ENCODE data around the gene PLB1. TPM values are rescaled to one million over a fixed set of nuclear protein-coding genes. Genes with fewer than 3 reads are reported as not detected.

The PLB1 gene
- total and polyA plus RNA-seq, 7 experiments from 2014 or later, result 0.47 to 6.4 (median 1.2) TPM

DNA sequence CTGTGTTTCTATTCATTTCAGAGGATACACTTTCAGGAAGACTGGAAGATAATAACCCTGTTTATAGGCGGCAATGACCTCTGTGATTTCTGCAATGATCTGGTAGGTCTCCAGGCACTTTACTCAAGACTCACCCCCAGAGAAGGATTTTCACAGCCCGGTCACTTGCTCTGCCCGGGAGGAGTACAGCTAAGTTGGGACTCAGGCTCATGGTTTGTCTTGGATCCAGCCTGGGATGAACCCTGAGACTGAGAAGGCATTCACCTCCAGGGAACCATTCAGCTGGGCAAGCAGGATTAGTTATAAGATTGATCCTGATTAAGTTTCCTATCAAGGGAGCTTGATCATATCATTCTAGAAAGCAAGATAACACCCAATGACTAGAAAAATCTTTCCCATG lies 83.7 kb downstream of the PLB1 start:
- Mint-ChIP-seq H3K4me3 (no peak overlapping the region), H3K9me3 (no peaks in the 10 kb centered on the region), H3K27me3 (no peaks in the 10 kb centered on the region), H3K4me1 (peaks cover 0 to 19% (median 2%) of the 10 kb centered on the region in 7 donors), H3K27ac (no peak overlapping the region), H3K36me3 (peaks cover 0 to 11% (median 0%) of the 10 kb centered on the region in 5 donors)
- DNase-seq (no peak), ATAC-seq (no peak)
- H3K27ac ChIP-seq (ENCODE audit: low read depth, low read length), result no peak overlapping the region
- no peaks in the 10 kb centered on the region for H3K36me3 ChIP-seq (ENCODE audit: control insufficient read depth in 2 of 3, insufficient read depth in 3 of 3, low read length in 3 of 3)
- ChIA-PET CTCF (interaction anchor here (2.0 kb wide), 1 partner anchor 15 kb away, joined by 11 read pairs; no protein-coding TSS in a partner anchor), POLR2A (interaction anchor here (0.5 to 1.0 kb wide), 2 partner anchors 8 to 1687 kb away, joined by 3 read pairs; no protein-coding TSS in a partner anchor)
- no peaks in the 10 kb centered on the region for H3K4me1 ChIP-seq (ENCODE audit: control insufficient read depth in 2 of 2, insufficient read depth in 2 of 2, low read length in 2 of 2)
- no peak overlapping the region for H3K4me3 ChIP-seq (ENCODE audit: low read length)
- H3K9me3 ChIP-seq (ENCODE audit: control insufficient read depth in 2 of 3, low read length in 3 of 3), result no peaks in the 10 kb centered on the region
- intact Hi-C loops (cut with micrococcal nuclease), result no loop called here
- no peaks in the 10 kb centered on the region for H3K27me3 ChIP-seq (ENCODE audit: control insufficient read depth in 2 of 2, insufficient read depth in 2 of 2, low read length in 2 of 2)

DNA sequence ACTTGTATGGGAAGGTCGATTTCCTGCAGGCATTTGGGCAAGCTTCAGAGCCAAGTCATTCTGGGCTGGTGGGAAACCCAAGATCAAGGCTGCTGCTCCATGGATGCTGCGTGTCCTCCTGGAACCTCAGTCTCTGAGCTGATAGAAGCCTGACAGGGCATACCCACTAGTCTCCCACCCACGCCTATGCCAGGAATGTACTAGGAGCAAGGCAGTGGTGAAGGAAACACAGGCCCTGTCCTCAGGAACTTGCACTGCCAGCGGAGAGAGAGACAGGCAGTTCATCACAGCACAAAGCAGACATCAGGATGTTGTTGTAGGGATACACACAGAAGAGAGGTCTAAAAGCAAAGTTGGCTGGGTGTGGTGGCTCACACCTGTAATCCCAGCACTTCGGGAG lies 84.2 kb downstream of the PLB1 start:
- no peak for DNase-seq
- no peak overlapping the region for H3K4me3 ChIP-seq (ENCODE audit: low read length)
- peaks cover 0 to 24% (median 2%) of the 10 kb centered on the region in 7 donors for H3K4me1 Mint-ChIP-seq
- no peak overlapping the region for H3K4me3 Mint-ChIP-seq
- ChIA-PET CTCF (interaction anchor here (2.0 kb wide), 1 partner anchor 14 kb away, joined by 11 read pairs; no protein-coding TSS in a partner anchor), POLR2A (no interaction called here)
- no peaks in the 10 kb centered on the region for H3K9me3 ChIP-seq (ENCODE audit: control insufficient read depth in 2 of 3, low read length in 3 of 3)
- peaks cover 0 to 7% (median 0%) of the 10 kb centered on the region in 5 donors for H3K36me3 Mint-ChIP-seq
- ATAC-seq, result no peak
- H3K27me3 ChIP-seq (ENCODE audit: control insufficient read depth in 2 of 2, insufficient read depth in 2 of 2, low read length in 2 of 2), result no peaks in the 10 kb centered on the region
- H3K27ac ChIP-seq (ENCODE audit: low read depth, low read length), result no peak overlapping the region
- H3K36me3 ChIP-seq (ENCODE audit: control insufficient read depth in 2 of 3, insufficient read depth in 3 of 3, low read length in 3 of 3), result no peaks in the 10 kb centered on the region
- H3K27ac Mint-ChIP-seq, result no peak overlapping the region
- no peaks in the 10 kb centered on the region for H3K4me1 ChIP-seq (ENCODE audit: control insufficient read depth in 2 of 2, insufficient read depth in 2 of 2, low read length in 2 of 2)
- no peaks in the 10 kb centered on the region for H3K9me3 Mint-ChIP-seq
- no peaks in the 10 kb centered on the region for H3K27me3 Mint-ChIP-seq
- intact Hi-C loops (cut with micrococcal nuclease), result no loop called here

DNA sequence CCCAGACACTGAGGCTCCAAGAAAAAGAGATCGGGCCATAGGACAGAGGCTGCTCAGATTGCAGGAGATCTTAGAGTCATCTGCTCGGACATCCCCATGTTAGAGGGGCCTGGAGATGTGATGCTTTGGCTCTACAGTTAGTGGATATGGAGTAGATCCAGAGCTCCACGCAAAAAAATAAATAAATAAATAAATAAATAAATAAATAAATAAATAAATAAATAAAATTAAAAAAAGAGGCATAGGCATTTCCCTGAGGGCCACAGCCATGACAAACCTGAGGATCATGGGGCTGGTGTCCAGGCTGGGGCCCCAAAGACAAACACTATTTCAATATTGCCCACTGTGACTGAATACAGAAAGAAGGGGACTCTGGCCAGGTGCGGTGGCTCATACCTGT lies 85.5 kb downstream of the PLB1 start:
- CTCF ChIA-PET, result interaction anchor here (1.2 to 2.0 kb wide), 2 partner anchors 13 to 14 kb away, joined by 3 to 11 read pairs; no protein-coding TSS in a partner anchor

GRCh38 chr2:28582152-28582551 lies 86.3 kb downstream of the PLB1 start:
- Mint-ChIP-seq H3K27me3 (no peaks in the 10 kb centered on the region), H3K36me3 (peaks cover 0 to 10% (median 0%) of the 10 kb centered on the region in 5 donors), H3K27ac (peak overlapping the region in 1 of 9 donors; percentile 39), H3K4me1 (peaks cover 5 to 37% (median 11%) of the 10 kb centered on the region in 7 donors), H3K9me3 (no peaks in the 10 kb centered on the region), H3K4me3 (no peak overlapping the region)
- Histone ChIP-seq H3K9me3 (ENCODE audit: control insufficient read depth in 2 of 3, low read length in 3 of 3) (no peaks in the 10 kb centered on the region), H3K4me3 (ENCODE audit: low read length) (no peak overlapping the region), H3K36me3 (ENCODE audit: control insufficient read depth in 2 of 3, insufficient read depth in 3 of 3, low read length in 3 of 3) (no peaks in the 10 kb centered on the region), H3K27me3 (ENCODE audit: control insufficient read depth in 2 of 2, insufficient read depth in 2 of 2, low read length in 2 of 2) (no peaks in the 10 kb centered on the region), H3K27ac (ENCODE audit: low read depth, low read length) (no peak overlapping the region), H3K4me1 (ENCODE audit: control insufficient read depth in 2 of 2, insufficient read depth in 2 of 2, low read length in 2 of 2) (peaks cover 3 to 6% of the 10 kb centered on the region in 2 donors)
- ChIA-PET CTCF (no interaction called here), POLR2A (no interaction called here)
- ATAC-seq (no peak), DNase-seq (no peak)
- intact Hi-C loops (cut with micrococcal nuclease), result no loop called here

More for the DNA sequence above, 85.5 kb downstream of the PLB1 start:
- H3K9me3 Mint-ChIP-seq, result no peaks in the 10 kb centered on the region
- no peaks in the 10 kb centered on the region for H3K27me3 ChIP-seq (ENCODE audit: control insufficient read depth in 2 of 2, insufficient read depth in 2 of 2, low read length in 2 of 2)
- no peak overlapping the region for H3K4me3 ChIP-seq (ENCODE audit: low read length)
- no peak overlapping the region for H3K27ac ChIP-seq (ENCODE audit: low read depth, low read length)
- H3K27ac Mint-ChIP-seq, result no peak overlapping the region
- DNase-seq (no peak), ATAC-seq (no peak)
- peaks cover 0 to 5% (median 0%) of the 10 kb centered on the region in 5 donors for H3K36me3 Mint-ChIP-seq
- no peaks in the 10 kb centered on the region for H3K27me3 Mint-ChIP-seq
- no peak overlapping the region for H3K4me3 Mint-ChIP-seq
- H3K4me1 ChIP-seq (ENCODE audit: control insufficient read depth in 2 of 2, insufficient read depth in 2 of 2, low read length in 2 of 2), result peaks cover 0 to 2% of the 10 kb centered on the region in 2 donors
- H3K36me3 ChIP-seq (ENCODE audit: control insufficient read depth in 2 of 3, insufficient read depth in 3 of 3, low read length in 3 of 3), result no peaks in the 10 kb centered on the region
- intact Hi-C loops (cut with micrococcal nuclease), result no loop called here
- no peaks in the 10 kb centered on the region for H3K9me3 ChIP-seq (ENCODE audit: control insufficient read depth in 2 of 3, low read length in 3 of 3)
- H3K4me1 Mint-ChIP-seq, result peaks cover 0 to 32% (median 3%) of the 10 kb centered on the region in 7 donors
- POLR2A ChIA-PET, result no interaction called here

GRCh38 chr2:28582595-28582994 lies 86.7 kb downstream of the PLB1 start:
- POLR2A ChIA-PET, result no interaction called here
- H3K4me3 Mint-ChIP-seq, result no peak overlapping the region
- no peaks in the 10 kb centered on the region for H3K36me3 ChIP-seq (ENCODE audit: control insufficient read depth in 2 of 3, insufficient read depth in 3 of 3, low read length in 3 of 3)
- no peak overlapping the region for H3K27ac ChIP-seq (ENCODE audit: low read depth, low read length)
- no peak for ATAC-seq
- no peaks in the 10 kb centered on the region for H3K9me3 ChIP-seq (ENCODE audit: control insufficient read depth in 2 of 3, low read length in 3 of 3)
- peaks cover 9 to 38% (median 15%) of the 10 kb centered on the region in 7 donors for H3K4me1 Mint-ChIP-seq
- no peaks in the 10 kb centered on the region for H3K27me3 Mint-ChIP-seq
- H3K36me3 Mint-ChIP-seq, result peaks cover 0 to 10% (median 0%) of the 10 kb centered on the region in 5 donors
- H3K4me3 ChIP-seq (ENCODE audit: low read length), result no peak overlapping the region
- no peaks in the 10 kb centered on the region for H3K9me3 Mint-ChIP-seq
- intact Hi-C loops (cut with micrococcal nuclease), result no loop called here
- H3K27ac Mint-ChIP-seq, result peak overlapping the region in 1 of 9 donors; percentile 30
- CTCF ChIA-PET, result no interaction called here
- no peak for DNase-seq
- H3K4me1 ChIP-seq (ENCODE audit: control insufficient read depth in 2 of 2, insufficient read depth in 2 of 2, low read length in 2 of 2), result peaks cover 7 to 10% of the 10 kb centered on the region in 2 donors
- H3K27me3 ChIP-seq (ENCODE audit: control insufficient read depth in 2 of 2, insufficient read depth in 2 of 2, low read length in 2 of 2), result no peaks in the 10 kb centered on the region

DNA sequence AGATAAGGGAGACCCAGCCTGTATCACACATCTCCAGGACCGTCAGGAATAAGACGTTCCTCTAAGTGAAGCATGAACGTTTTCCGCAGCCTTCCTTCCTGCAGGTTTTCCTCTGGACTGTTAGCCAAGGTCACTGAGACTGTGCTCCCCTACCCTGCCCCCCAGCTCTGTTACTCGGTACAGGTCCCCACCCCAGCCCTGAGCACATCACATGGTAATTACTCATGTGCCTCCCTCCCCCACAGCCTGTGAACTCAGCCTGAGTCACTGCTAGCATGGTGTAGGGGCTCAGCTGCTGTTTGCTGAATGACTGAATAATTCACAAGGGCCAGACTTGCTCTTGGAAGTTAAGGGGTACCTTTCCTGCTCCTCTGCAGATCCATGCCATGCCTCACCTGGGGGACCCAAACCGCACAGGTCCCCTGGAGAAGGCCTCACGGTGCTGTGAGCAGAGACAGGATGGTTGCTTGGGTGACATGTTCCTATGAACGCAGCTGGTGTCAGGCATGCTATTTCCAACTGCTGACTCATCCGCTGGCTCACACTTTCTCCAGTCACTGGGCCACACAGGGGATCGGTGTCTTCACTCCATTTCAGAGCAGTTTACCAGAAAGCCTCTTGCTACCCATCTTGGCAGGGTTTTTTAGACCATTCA lies 88.2 kb downstream of the PLB1 start:
- Histone ChIP-seq H3K27me3 (ENCODE audit: control insufficient read depth in 2 of 2, insufficient read depth in 2 of 2, low read length in 2 of 2) (no peaks in the 10 kb centered on the region), H3K36me3 (ENCODE audit: control insufficient read depth in 2 of 3, insufficient read depth in 3 of 3, low read length in 3 of 3) (no peaks in the 10 kb centered on the region), H3K4me1 (ENCODE audit: control insufficient read depth in 2 of 2, insufficient read depth in 2 of 2, low read length in 2 of 2) (peaks cover 11 to 21% of the 10 kb centered on the region in 2 donors), H3K4me3 (ENCODE audit: low read length) (no peak overlapping the region), H3K27ac (ENCODE audit: low read depth, low read length) (no peak overlapping the region), H3K9me3 (ENCODE audit: control insufficient read depth in 2 of 3, low read length in 3 of 3) (no peaks in the 10 kb centered on the region)
- H3K9me3 Mint-ChIP-seq, result no peaks in the 10 kb centered on the region
- H3K36me3 Mint-ChIP-seq, result peaks cover 0 to 13% (median 0%) of the 10 kb centered on the region in 5 donors
- DNase-seq (peak in 1 of 9 donors; percentile 68), ATAC-seq (peak; percentile 79)
- H3K27me3 Mint-ChIP-seq, result no peaks in the 10 kb centered on the region
- H3K27ac Mint-ChIP-seq, result peak overlapping the region in 2 of 9 donors; percentile 41 to 72
- ChIA-PET CTCF (interaction anchor here (1.0 to 1.3 kb wide), 2 partner anchors 10 to 16 kb away, joined by 3 read pairs; no protein-coding TSS in a partner anchor), POLR2A (interaction anchor here (0.5 kb wide), 1 partner anchor 237 kb away, joined by 3 read pairs; no protein-coding TSS in a partner anchor)
- peaks cover 19 to 48% (median 26%) of the 10 kb centered on the region in 7 donors for H3K4me1 Mint-ChIP-seq
- H3K4me3 Mint-ChIP-seq, result peak overlapping the region in 1 of 10 donors; percentile 33
- intact Hi-C loops (cut with micrococcal nuclease), result no loop called here

Data from naive thymus-derived CD4-positive, alpha-beta T cell (primary cell).